ENCODE measurements around the gene GABRA4.

The GABRA4 gene

DNA sequence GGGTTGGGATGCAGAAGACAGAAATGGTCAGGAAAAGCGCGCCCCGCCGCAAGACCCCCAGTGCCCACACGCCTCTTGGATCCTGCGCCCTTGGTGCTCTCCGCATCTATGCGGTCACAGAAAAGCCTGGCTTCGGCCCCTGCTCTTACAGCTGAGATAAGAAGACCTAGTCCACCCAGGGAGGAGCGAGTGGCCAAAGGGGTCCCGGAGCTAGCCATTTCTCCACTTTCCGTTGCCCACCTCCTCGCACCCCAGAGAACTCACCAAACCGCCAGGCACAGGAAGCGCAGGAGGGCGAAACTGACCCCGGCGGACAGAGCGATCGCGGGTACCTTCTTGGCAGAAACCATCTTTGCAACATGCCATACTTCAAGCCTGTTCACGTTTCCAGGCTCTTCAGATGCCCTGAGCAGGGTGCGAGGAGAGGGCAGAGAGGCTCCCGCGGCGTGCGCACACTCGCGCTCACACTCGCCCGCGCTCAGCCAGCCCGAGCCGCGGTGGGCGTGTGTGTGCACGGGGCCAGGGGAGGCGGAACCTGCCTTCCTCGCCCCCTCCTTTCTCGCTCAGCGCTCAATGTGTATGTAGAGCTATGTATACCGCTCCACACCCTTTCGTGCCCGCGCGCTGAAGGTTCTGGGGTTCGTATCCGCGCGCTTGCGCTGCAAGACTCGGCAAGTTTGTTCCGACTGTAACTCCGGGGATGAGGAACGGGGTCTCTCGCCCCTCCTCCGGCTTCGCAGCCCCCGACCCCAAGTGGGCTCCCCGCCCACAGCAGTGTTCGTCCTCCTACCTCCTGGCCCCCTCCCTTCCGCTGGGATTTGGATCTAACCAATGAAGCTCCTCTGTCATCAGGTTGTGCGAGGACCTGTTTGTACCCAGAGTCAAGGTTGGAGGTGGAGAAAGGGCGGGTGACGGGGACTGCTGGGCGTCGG, at the start of gene GABRA4:
Gene GABRA4 (minus strand): TSS at position 507 of the 932 bp plus-strand sequence. CDS start 157 bp downstream, at position 350.
- no peak for DNase-seq

DNA sequence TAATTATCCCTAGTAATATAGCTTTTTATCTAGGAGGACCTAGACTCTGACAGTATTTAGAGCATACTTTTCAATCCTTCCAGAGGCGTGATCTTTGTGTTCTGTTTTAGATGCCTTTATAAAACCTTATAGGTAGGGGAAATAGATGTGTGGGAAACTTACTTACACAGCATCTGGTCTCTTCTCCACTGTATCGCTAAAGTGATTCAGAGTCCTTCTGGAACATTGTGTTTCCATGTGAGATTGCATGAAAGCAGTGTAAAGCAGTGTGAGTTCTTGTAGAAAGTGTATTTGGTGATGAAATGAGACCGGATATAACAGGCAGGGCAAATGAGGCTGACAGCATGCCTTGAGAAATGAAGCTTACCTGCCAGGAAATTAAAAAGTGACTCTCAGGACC, 47.4 kb upstream of the GABRA4 start:
- DNase-seq = no peak

DNA sequence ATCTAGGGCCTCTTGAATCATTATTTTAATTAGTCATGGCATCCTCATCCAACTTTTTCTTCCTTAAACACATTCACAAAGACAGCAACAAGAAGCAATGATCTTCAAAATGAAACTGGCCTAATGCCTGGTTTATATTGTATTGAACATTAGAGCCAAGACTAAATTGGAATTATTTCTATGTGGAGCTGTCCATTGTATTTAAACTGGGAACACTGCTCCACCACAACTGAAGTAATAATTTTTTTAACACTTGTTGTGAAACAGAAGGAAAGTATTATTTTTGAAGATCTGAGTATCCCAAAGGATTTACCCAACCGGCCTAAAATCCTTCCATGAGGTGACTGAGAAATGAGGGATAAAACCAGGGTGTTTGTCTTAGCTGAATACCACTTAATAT, 44.9 kb upstream of the GABRA4 start:
- DNase-seq = no peak

DNA sequence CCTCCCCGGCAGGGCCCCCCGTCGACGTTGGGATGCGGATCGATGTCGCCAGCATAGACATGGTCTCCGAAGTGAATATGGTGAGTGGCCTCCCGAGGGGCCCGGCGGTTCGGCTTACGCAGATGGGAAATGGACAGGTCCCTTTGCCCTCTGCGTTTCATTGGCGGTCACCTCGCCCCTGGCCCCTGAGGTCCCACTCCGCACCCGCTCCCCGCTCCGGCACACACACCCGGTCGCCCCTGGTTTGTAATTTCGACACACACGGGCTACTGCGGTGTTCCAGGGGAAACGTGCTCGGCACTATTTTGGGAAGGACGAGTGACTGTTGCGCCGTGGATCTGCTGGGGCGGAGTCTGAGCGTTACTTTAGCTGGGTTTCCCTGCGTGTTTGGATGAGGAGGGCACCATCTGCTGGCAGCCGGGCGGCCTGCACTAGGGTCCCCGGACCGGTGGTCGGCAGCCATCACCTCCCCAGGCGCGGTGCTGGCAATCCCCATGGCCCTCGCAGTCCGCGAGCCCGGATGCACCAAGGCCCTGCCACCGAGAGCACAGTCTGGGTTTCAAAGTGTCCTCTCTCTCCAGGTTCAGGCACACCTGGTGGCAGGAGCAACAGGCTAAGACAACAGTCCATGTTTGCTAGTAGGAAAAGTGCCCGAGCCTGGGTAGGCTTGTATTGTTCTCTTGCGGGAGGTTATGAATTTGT, 39.2 kb upstream of the GABRA4 start:
- DNase-seq = peak; percentile 66

DNA sequence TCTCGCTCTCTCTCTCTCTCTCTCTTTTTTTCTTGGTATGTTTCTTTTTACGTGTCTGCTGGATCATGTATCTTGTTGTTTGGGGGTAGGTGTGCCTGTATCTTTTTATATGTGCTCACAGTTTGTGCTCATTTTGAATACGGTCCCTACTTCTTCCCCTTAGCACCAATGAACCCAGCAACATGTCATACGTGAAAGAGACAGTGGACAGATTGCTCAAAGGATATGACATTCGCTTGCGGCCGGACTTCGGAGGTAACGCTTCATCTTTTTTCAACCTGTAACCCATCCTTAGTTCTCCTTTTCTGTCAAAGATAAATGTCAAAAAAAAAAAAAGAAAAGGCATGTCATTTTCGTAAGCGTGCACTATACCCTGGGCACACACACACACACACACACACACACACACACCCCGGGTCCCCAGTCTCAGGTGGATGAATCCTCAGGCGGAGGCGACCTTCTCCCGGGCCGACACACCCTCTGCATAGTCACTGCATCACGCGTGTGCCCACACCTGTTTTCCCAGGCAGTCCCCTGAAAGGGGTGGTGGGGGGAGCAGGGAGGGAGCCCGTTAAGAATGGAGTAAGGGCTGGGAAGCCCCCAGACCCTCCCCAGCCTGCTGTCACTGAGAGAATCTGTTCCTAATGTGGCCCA, 38.5 kb upstream of the GABRA4 start:
- DNase-seq = no peak

DNA sequence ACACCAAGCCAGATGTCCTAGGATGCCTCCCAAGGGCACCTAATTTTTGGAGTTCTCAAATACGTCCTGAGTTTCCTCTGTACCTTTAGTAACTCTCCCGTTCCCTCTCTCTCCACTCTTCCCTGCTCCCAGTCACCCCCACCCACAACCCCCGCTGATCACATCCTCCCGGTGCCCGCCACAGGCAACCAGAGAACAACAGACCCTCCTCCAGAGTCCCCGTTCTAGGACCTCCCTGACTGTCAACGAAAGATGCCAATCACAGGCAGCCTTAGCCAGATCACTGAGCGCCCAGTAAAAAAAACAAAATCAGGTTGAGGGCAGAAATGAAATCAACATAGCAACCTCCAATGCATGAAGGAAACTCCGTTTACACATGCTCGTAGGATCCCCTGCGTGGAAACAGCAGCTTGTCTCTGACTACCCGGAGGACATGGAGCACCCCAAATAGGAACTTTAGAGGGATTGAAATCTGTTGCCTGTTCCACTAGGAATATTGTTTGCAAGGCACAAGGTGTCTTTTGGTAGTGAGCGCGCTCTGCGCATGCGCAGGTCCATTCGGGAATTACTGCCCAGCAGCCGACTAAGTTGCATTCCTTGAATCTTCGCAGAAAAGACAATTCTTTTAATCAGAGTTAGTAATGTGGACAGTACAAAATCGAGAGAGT, 37.8 kb upstream of the GABRA4 start, which contains the start of gene GABRB1:
Gene GABRB1 (plus strand): TSS at position 557 of the 668 bp plus-strand sequence.
- DNase-seq = peak; percentile 18

DNA sequence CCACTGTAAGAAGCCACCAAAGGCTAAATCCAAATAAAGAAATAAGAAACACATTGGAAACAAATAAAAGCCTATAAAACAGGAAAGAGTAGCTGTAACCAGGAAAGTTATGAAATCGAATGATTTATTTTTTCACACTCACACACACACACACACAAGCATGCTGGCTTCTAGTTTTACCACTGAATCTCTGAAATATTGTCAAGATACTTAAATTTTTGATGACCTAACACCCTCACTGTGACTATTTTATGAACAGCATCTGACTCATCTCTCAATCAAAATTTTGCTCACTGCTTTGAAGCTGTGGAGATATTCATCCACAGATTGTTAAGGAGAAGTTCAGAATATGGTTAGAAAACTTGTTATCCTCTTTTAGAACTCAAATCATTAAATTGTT, 24.1 kb upstream of the GABRA4 start:
- DNase-seq = no peak

DNA sequence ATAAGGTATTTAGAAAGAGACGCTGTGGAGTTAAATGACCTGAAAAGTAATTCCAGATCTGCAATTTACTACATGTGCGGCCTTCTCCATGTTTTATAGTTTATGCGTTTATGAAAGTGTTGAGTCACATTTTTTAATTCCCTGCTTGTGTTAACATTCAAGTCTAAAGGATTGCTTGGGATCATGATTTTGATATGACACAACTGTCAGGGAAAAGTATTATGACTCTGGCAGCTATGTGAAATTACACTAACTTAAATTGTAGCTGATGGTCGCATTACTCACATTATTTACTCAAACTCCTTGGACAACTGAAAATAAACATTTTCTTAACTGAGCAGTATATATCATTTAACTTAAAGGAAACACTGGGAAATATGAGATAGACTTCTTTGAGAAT, 23.7 kb upstream of the GABRA4 start:
- no peak for DNase-seq

DNA sequence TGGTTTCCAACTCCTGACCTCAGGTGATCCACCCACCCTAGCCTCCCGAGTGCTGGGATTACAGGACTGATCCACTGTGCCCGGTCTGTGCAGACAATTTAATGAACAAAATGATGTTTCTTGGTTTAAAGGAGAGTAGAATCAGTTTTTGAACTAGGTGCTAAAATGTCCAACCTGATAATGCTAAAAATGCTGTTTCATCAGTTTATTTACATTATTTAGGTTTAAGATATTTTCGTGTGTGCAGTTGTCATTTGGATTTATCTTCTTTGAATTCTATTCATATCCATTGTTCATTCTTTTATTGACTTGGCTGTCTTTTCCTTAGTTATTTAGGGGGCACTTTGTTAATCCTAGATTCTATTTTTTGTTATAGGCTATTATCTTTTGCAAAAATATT, 20.0 kb upstream of the GABRA4 start:
- no peak for DNase-seq

DNA sequence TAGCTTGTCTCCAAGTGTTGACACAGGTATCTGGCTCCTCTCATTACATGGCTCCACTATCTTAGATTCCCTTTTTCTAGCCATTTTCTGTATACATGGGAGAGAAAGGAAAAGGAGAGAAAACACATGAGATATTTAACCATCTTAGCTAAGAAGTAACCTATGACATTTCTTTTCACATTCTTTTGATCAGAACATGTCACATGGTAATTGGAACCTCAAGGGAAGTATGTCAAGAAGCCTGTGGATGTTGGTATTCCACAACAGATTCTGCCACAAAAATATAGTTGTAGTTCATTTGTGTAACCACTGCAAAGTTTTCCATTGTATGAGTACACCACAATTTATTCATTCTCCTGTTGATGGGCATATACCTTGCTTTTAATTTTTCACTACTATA, 19.3 kb upstream of the GABRA4 start:
- DNase-seq = no peak

DNA sequence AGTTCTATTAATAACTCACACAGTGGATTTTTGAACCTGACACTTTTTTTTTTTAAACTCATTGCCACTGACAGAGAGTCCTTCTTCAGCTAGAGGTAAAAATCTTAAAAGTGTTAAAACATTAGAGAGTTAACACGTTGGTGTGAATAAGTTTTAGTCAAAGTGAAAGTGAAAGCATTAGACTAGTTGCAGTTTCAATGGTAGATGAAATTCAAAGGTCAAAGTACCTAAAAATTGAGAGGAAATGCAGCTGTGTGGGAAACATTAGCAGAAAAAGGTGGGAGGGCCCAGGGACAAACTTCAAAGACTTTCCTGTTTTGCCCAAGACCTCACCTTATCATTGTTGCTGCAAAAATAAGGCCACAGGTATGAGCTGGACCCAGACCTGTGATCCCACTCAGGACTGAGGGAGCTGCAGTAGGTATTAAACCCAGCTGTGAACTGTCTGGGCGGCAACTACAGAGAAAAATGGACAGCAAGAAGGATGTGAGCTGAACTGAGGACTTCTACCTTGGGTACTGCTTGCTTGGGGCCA, 17.6 kb upstream of the GABRA4 start:
- DNase-seq = no peak

DNA sequence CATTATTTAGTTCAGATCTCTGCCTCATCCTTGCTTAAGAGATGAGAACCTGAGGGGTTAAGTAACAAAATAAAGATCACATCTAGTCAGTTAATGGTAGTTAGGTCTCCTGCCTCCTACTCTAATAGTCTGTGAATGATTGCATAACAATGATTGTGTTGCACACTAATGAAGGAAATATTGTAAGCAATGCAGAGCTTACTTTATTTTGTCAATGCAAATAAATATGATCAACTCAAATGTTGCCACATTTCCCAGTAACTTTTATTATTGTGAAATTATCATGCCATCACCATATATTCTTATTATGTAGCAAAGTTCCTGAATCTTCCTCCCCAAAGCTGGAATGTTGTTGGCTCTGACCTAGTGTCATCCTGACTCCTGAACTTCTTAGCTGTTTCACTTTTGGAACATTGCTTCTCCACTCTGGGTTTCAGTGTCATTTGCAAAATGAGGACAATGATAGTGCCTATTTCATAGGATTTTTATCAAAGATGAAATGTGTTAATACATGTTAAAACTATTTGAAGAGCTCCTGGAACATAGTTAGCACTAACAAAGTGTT, 17.0 kb upstream of the GABRA4 start:
- no peak for DNase-seq

DNA sequence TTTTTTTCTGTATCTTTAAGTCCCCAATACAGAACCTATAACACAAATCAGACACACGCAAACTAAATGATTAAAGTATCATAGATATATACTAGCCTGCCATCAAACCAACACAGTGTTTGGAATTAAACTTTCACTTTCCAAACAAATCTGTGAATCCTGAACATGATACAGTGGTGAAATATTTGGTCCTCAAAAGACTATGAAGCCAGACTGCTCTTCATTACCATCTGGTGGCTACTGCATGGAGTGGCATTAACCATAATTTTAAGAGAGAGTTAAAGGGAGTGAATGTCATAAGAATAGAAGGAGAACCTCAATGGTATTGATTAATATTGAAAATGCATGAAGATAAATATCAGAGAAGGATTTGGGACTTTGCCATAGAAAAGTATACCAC, 9.2 kb upstream of the GABRA4 start:
- DNase-seq = no peak

DNA sequence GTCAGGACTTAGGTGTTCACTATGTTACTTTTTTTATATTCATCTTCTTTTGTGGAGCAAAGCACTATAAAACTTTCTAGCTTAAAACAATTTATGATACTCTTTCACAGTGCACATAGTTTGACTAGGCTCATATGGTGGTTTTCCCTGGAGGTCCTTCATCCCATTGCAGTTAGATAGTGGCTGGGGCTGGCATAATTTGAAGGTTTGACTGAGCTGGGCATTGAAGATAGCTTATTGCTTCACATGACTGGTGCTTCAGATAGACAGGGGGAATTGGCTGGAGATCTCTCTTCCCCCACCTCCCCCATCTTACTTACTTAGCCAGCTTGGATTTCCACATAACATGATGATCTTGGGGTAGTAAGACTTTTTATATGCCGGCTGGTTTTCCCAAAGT, 7.0 kb upstream of the GABRA4 start:
- no peak for DNase-seq

DNA sequence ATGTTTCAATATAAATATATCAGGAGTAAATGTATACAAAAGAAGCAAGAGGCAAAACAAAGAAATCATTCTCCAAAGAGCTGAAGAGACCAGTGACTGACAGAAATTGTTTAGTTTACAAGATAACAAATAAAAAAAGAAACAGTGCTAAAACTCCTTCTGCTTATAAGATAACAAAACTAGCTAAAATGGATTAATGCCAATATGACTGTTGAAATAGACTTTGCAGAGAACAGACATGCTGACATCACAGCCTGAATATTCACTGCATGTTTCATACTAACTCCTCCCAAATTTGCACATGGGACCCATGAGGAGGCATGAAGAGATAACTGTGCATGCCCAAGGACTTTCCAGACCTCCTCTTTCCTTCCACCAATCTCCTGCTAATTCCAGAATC, 6.2 kb upstream of the GABRA4 start:
- no peak for DNase-seq

DNA sequence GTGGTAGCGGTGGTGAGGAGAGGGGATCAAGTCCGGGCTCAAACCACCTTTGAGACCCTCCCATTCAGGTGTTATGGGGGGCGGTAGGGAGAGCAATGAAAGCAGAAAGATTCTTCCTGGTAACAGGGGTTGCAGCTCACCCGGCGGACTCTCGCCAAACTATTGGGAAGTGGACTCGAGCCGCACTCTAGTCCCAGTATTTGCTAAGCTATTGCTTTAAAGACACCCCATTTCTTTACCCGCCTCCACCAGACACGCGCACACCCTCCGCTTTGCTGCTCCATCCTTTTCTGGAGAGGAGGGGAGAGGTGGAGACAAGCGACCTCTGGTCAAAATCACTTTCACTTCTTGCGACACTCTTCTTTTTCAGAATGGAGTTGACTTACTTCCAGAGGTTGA, 625 bp upstream of the GABRA4 start:
- DNase-seq = no peak

DNA sequence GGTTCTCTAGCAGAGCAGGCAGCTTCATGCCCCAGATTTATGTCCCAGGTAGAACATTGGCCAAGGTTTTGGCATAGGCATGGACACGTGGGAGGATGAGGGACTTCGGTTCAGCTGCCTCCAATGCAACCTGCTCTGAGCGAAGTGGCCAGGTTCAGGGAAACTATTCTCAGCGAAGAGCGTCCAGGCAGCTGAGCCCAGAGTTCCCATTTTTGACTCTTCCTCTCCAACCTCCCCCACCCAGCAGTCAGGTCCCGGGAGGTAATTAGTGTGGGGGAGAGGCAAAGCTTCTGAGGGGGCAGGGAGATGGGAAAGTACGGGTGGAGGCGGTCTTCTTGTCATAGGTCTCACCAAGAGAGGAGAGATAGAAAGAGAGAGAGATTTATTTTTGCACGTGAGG, 1.0 kb downstream of the GABRA4 start:
- DNase-seq = no peak

DNA sequence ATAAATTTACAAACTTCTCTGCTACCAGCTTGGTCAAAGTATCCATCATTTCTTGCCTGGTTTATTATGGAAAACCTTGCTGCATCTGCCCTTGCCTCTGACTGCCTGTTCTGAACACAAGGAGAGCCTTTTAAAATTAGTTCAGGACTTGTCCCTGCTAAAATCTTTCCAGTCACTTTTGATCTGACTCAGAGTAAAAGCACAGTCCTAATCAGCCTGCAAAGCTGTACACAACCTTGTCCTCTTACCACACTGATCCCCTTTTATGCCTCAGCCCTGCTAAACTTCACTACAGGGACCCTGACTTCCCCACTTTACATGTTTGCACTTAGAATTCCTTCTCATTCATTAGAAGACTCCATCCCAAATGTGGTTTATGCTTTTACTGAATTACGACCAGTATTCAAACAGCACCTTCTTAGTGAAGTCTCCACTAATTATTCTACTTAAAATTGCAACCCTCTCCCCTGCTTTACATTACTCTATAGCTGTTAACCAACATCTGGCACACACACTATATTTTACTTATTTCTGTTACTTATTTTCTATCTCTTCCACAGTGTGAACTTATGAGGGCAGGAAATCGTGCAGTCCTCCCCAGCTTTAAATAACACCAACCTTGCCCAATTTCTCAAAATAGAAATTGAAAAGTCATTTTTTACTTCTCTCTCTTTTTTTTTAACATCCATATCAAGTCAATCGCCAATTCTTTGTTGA, 6.3 kb downstream of the GABRA4 start:
- no peak for DNase-seq

DNA sequence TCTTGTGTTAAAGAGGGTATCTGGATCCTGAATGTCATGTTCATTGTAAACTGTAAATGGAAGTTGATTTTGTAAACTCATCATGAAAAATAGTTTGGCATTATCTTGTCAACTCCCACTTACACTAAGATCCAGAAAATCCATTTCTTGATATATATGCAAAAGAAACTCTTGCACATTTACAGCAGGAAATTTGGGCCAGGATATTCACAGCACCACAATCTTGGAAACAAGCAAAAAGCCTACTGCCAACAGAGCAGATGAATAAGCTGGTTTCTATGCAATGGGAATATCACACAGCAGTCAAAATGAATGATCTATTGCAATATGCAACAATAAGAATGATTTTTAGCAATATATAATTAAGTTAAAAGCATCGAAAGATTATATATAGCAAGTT, 8.6 kb downstream of the GABRA4 start:
- no peak for DNase-seq

DNA sequence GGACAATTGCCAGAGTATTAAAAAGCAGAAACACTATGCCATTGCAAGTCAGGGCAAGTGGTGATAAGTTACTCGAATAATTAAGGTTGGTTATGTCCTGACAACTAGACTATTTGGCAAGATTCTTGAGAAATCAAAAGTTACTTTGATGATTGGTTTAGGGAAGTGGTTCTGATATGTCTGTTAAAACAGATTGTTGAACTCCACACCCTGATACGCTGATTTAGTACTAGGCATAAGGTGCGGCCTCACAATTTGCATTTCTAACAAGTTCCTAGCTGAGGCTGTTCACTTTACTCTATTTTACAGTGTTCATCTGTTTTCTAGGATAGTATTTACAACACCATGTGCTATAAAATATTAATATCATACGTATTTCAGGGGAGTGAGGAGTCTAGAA, 12.5 kb downstream of the GABRA4 start:
- DNase-seq = no peak

DNA sequence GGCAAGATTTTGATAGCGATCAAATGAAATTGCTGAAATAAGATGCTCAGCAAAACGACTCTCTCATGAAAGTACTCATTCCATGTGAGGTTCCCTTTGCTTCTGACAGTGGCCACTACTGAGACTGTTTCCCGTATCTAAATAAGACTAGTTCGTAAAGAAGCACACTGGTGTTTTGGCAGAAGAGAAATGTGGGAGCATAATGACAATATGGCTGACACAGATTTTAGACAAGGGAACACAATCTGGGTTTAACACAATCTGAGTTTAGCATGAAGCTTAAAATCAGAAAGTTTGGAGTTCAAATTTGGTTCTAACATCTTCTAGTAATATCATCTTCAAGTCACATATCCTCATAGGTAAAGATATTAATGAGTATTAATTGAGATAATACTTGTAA, 13.7 kb downstream of the GABRA4 start:
- no peak for DNase-seq

DNA sequence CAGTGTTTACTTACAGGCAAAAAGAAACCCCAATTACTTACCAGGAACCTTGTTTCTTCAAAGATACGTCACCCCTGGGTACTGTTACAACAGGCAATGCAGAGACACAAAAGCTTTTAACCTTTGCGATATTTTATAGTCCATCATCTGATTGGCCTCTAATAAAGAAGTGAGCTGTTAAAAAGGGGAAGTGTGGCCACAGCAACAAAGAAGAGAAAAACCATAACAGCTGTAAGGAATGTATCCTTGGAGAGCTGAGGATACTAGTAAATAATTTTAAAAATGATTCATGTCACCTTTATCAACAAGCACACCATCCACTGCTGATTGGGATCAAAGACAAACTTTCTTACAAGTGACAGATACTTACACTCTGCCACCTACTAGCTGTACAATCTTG, 14.1 kb downstream of the GABRA4 start:
- DNase-seq = no peak

All from NCI-H2081 treated with DMSO at 0.1 percent for 48 hours (cell line).